WI38 (cell line): ENCODE data around the gene XPNPEP2.

Source experiments
- H3K4me3 ChIP-seq: 2 replicates; pipeline ENCODE4 v1.5.1; 2011; ENCODE audit warnings: low read depth, mild to moderate bottlenecking, control low read depth, low read length
- TF ChIP-seq, protein P1 (sequence below): IDR thresholded peaks from 2 replicates; pipeline ENCODE4 v1.5.1; 2012; ENCODE audit warnings: low read depth, mild to moderate bottlenecking, control low read depth, low read length

The XPNPEP2 gene

DNA sequence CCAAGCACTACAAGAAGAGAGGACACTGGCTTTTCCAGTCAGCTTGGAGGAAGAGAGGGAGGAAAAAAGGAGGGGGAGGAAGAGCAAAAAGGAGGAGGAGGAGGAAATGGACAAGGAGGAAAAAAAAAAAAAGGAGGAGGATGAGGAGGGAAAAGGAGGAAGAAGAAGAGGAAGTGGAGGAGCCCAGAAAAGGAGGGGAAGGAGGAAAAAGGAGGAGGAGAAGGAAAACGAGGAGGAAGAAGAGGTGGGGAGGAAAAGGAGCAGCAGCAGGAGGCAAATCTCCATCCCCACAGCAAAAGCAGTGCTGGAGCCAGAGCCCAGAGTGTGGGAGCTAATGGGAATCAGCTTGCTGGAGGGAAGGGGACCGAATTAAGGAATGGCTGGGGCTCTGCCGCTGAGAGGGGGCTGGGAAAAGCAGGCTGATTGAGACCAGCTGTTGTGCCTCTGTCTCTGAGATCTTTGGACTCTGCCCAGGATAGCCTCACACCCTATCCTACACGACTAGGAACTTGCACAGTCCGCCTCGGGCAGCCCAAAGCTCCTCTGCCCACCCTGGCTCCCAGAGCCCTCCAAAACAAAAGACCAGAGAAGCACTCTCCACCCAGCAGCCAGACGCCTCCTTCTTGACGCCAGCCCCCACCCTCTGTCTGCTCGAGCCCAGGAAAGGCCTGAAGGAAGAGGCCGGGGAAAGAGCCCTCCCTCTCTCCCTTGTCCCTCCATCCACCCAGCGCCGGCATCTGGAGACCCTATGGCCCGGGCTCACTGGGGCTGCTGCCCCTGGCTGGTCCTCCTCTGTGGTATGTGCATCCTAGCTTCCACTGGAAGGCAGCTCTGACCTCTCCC lies at the start of gene XPNPEP2:
XPNPEP2 (plus strand) TSS at position 514 of the 843 bp plus-strand sequence; CDS start at position 749, 235 bp downstream.
- H3K4me3 ChIP-seq: no peak within 1 kb of the TSS
- TF ChIP-seq, protein P1, sequence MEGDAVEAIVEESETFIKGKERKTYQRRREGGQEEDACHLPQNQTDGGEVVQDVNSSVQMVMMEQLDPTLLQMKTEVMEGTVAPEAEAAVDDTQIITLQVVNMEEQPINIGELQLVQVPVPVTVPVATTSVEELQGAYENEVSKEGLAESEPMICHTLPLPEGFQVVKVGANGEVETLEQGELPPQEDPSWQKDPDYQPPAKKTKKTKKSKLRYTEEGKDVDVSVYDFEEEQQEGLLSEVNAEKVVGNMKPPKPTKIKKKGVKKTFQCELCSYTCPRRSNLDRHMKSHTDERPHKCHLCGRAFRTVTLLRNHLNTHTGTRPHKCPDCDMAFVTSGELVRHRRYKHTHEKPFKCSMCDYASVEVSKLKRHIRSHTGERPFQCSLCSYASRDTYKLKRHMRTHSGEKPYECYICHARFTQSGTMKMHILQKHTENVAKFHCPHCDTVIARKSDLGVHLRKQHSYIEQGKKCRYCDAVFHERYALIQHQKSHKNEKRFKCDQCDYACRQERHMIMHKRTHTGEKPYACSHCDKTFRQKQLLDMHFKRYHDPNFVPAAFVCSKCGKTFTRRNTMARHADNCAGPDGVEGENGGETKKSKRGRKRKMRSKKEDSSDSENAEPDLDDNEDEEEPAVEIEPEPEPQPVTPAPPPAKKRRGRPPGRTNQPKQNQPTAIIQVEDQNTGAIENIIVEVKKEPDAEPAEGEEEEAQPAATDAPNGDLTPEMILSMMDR: no peak

DNA sequence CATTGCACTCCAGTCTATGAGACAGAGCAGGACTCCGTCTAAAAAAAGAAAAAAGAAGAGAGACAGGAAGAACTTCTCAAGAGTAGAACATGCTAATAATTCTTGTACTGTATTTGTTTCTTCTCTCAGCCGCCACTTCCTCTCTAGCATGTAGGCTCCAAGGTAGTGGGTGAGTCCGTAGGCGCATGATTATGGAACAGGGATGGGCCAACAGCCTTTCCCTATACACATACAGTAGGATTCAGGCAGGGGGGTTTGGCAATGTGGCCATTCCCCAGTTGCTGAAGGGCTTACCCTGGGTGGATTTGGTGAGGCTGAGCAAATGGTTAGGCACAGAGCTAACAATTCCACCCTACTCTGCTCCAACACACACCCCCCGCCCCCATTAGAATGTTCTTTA lies 49.0 kb upstream of the XPNPEP2 start:
- TF ChIP-seq, protein P1: no peak
- H3K4me3 ChIP-seq: no peak overlapping the region

- TF ChIP-seq, protein P1: no peak
Observed at GRCh38 chrX:129690435-129690834, 48.3 kb upstream of the XPNPEP2 start.

GRCh38 chrX:129693354-129693753 lies 45.4 kb upstream of the XPNPEP2 start:
- no peak overlapping the region for H3K4me3 ChIP-seq
- TF ChIP-seq, protein P1: no peak

More at GRCh38 chrX:129690435-129690834, 48.3 kb upstream of the XPNPEP2 start:
- no peak overlapping the region for H3K4me3 ChIP-seq

DNA sequence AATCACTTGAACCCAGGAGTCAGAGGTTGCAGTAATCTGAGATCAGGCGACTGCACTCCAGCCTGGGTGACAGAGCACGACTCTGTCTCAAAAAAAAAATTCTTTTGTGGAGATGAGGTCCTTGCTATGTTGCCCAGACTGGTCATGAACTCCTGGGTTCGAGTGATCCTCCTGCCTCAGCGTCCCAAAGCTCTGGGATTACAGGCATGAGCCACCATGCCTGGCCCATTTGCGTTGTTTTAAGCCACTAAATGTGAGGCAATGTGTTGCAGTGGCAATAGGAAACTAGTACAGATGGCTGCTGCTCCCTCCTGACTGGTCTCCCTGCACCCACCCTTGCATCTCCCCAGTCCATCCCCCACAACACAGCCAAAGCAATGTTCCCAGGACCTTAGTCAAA lies 44.0 kb upstream of the XPNPEP2 start:
- no peak overlapping the region for H3K4me3 ChIP-seq
- TF ChIP-seq, protein P1: no peak

DNA sequence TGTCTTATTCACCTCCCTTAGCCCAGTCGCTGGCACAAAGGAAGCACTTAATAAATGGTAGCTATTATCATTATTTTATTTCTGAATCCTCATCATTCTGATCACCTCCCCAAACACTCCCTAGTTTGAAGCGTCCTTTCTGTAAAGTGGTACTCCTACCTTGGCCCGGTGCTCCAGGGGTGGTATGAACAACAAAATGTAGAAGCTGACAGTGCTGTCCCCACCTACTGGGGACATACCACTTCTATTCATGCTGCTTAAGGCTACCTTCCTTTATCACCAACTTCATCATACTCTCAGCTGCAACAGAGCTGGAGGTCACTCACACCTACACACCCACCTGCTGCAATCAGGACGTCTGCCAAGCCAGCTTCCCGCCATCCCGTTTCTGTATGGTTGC lies 43.2 kb upstream of the XPNPEP2 start:
- no peak overlapping the region for H3K4me3 ChIP-seq
- TF ChIP-seq, protein P1: no peak

GRCh38 chrX:129695937-129696336 lies 42.8 kb upstream of the XPNPEP2 start:
- TF ChIP-seq, protein P1: no peak
- H3K4me3 ChIP-seq: no peak overlapping the region
